ENCODE results near the gene ERFL. TPM values are rescaled to one million over a fixed set of nuclear protein-coding genes. Genes with fewer than 3 reads are reported as not detected.

ERFL gene
- polyA plus RNA-seq, 1 of the 3 experiments (the other 2 are of a cell fraction): 0.07 TPM

GRCh38 chr19:41889896-41890295, 38.4 kb downstream of the ERFL start:
- Histone ChIP-seq H2AFZ (ENCODE audit: low read depth) (no peak overlapping the region), H3F3A (replicated peaks; ENCODE audit: insufficient read depth) (no peaks in the 10 kb centered on the region), H3K4me2 (no peak overlapping the region), H3K79me2 (ENCODE audit: insufficient read depth) (peaks cover 33% of the 10 kb centered on the region), H3K27ac (ENCODE audit: low read depth in 2 of 2, low read length in 1 of 2) (no peak overlapping the region), H3K9me3 (no peaks in the 10 kb centered on the region; the same call in 1 of the 2 replicates), H3K9me2 (no peaks in the 10 kb centered on the region), H4K20me1 (ENCODE audit: insufficient read depth) (peaks cover 39% of the 10 kb centered on the region), H3K4me1 (ENCODE audit: control insufficient read depth in 1 of 2, insufficient read depth in 2 of 2, low read depth in 1 of 2, low read length in 1 of 2) (peaks cover 3 to 11% of the 10 kb centered on the region in 2 experiments; a peak in 3 of 4 replicates), H3K27me3 (ENCODE audit: insufficient read depth) (no peaks in the 10 kb centered on the region), H3K36me3 (replicated peaks in 1 of 2; ENCODE audit: control insufficient read depth in 1 of 2, insufficient read depth in 2 of 2, low read length in 1 of 2) (peaks cover 24 to 27% of the 10 kb centered on the region in 2 experiments), H3K9ac (no peak overlapping the region), H3K4me3 (ENCODE audit: low read depth in 2 of 2, low read length in 1 of 2) (no peak overlapping the region)
- DNase-seq: no peak
- ChIA-PET CTCF (interaction anchor here (2.9 kb wide), 1 partner anchor 62 kb away, joined by 9 read pairs; no protein-coding TSS in a partner anchor), POLR2A (no interaction called here)
- TF ChIP-seq EZH2phosphoT487 (IDR thresholded peaks at IDR 0.05; ENCODE audit: borderline replicate concordance, low read depth) (no peak), IRF3 (IDR thresholded peaks at IDR 0.05; ENCODE audit: low read depth, low read length) (no peak), CTCF (IDR thresholded peaks at IDR 0.05) (no peak), RFX5 (IDR thresholded peaks at IDR 0.05; ENCODE audit: low read length) (no peak), YY1 (IDR thresholded peaks at IDR 0.05; ENCODE audit: low read depth) (no peak), ZBTB33 (IDR thresholded peaks at IDR 0.05; ENCODE audit: borderline replicate concordance, low read depth) (no peak), MAX (IDR thresholded peaks at IDR 0.05; ENCODE audit: low read depth) (no peak), PBX3 (IDR thresholded peaks at IDR 0.05) (no peak), USF1 (IDR thresholded peaks at IDR 0.05; ENCODE audit: borderline replicate concordance, low read depth) (no peak)
- 93% methylated on average over 8 of the region's 8 CpGs for WGBS (ENCODE audit: low lambda C conversion rate)
